Measurements from ENCODE around the gene VWCE.

GRCh38 chr11:61342207-61342803, 47.2 kb upstream of the VWCE start:
- TF ChIP-seq, protein P1, sequence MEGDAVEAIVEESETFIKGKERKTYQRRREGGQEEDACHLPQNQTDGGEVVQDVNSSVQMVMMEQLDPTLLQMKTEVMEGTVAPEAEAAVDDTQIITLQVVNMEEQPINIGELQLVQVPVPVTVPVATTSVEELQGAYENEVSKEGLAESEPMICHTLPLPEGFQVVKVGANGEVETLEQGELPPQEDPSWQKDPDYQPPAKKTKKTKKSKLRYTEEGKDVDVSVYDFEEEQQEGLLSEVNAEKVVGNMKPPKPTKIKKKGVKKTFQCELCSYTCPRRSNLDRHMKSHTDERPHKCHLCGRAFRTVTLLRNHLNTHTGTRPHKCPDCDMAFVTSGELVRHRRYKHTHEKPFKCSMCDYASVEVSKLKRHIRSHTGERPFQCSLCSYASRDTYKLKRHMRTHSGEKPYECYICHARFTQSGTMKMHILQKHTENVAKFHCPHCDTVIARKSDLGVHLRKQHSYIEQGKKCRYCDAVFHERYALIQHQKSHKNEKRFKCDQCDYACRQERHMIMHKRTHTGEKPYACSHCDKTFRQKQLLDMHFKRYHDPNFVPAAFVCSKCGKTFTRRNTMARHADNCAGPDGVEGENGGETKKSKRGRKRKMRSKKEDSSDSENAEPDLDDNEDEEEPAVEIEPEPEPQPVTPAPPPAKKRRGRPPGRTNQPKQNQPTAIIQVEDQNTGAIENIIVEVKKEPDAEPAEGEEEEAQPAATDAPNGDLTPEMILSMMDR (IDR thresholded peaks at IDR 0.05), result no peak
- TF ChIP-seq POLR2AphosphoS5 (IDR thresholded peaks at IDR 0.05), result no peak
